NCI-H345 (cell line): ENCODE data around the gene SCNN1B.
"Not testable (repeated sequence)": the region's sequence is repeated elsewhere in the genome, so short reads cannot be mapped to it uniquely, and the experiment has no call there.

Source experiments
- DNase-seq: peaks from one replicate; lab custom pipeline; 2025; lab: John Stamatoyannopoulos, UW

The SCNN1B gene, protein sequence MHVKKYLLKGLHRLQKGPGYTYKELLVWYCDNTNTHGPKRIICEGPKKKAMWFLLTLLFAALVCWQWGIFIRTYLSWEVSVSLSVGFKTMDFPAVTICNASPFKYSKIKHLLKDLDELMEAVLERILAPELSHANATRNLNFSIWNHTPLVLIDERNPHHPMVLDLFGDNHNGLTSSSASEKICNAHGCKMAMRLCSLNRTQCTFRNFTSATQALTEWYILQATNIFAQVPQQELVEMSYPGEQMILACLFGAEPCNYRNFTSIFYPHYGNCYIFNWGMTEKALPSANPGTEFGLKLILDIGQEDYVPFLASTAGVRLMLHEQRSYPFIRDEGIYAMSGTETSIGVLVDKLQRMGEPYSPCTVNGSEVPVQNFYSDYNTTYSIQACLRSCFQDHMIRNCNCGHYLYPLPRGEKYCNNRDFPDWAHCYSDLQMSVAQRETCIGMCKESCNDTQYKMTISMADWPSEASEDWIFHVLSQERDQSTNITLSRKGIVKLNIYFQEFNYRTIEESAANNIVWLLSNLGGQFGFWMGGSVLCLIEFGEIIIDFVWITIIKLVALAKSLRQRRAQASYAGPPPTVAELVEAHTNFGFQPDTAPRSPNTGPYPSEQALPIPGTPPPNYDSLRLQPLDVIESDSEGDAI

DNA sequence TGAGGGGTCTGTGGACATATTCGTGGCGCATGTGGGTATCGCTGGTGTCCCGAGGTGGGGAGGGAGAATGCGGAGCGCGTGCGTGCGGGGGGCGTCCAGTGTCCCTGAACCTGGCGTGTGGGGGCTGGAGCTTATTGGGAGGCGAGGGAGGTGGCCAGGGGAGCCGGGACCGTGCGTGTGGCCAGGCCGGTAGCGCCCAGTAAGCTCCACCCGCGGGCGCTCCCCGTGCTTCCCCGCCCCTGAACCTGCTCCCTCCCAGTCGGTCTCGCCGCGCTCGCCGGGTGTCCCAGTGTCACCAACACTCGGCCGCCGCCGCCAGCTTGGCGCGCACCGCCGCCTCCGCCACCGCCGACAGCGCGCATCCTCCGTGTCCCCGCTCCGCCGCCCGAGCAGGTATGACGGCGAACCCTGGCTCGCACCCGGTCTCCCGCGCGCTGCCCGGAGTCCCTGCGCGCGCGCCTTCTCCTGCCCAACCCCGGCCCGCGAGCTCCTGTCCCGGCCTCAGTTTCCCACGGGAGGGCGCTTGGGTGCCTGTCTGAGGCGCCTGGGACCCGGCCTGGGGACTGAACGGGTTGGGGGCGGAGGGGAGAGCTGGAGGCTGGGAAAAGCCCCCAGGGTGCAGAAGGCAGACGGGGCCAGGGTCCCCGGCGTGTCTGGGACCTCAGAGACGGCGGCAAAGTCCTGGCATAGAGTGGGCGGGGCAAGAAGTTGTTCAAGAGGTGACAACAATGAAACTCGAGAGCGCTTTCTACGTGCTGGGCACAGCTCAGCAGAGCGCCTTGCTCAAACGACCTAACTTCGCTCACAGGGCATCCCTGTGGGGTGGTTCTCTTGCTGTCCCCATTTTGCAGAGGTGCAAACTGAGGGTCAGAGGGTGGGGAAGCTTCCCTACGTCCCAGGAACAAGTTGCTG lies at the start of gene SCNN1B:
TSS of gene SCNN1B (plus strand) at position 258 of the 912 bp plus-strand sequence. CDS start 46,298 bp downstream, outside the sequence.
- DNase-seq = no peak

DNA sequence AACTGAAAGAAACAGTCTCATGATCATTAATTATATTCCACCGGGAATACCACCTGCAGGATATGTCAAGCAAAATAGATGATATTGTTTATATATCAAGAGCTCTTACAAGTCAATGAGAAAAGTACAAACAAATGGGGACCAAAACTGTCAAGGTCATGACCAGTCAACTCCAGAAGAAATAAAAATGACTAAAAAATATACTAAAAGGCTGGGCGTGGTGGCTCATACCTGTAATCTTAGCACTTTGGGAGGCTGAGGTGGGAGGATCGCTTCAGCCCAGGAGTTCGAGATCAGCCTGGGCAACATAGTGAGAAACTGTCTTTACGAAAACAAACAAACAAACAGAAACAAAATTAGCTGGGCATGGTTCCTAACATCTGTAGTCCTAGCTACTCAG lies 49.8 kb upstream of the SCNN1B start:
- no peak for DNase-seq

DNA sequence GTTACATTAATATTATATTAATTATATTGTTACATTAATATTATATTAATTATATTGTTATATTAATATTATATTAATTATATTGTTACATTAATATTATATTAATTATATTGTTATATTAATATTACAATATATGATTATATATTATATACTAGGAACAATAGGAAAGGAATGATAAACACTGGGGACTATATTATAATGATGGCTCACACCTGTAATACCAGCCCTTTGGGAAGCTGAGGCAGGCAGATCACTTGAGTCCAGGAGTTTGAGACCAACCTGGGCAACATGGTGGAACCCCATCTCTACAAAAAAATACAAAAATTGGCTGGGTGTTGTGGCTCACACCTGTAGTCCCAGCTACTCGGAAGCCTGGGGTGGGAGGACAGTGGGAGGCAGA lies 48.5 kb upstream of the SCNN1B start:
- not testable (repeated sequence) for DNase-seq

DNA sequence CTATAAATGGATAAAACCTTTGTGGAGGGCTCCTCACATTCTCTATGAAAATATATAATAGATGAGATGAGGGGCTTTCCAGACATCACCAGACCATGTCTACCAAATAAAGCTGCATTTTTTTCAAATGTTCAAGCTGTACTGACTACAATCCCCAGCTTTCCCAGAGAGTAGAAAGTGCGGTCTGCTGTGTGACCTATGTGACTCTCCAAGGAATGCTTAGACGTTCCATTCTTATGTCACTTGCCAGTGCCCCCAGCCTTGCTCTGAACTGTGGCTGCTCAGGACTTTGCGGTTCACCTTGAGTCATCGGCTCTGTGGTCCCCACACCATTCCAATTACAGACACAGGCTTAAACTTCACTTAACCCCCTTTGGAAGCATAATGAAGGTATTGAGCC lies 47.8 kb upstream of the SCNN1B start:
- no peak for DNase-seq

DNA sequence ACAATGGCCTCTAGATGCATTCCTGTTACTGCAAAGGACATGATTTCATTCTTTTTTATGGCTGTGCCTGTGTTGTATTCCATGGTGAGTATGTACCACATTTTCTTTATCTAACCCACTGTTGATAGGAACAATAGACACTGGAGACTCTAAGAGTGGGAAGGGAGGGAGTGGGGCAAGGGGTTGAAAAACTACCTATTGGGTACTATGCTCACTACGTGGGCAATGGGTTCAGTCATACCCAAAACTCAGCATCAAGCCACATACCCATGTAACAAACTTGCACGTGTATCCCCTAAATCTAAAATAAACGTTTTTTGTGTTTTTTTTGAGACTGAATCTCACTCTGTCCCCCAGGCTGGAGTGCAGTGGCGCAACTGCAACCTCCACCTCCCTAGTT lies 47.1 kb upstream of the SCNN1B start:
- no peak for DNase-seq

DNA sequence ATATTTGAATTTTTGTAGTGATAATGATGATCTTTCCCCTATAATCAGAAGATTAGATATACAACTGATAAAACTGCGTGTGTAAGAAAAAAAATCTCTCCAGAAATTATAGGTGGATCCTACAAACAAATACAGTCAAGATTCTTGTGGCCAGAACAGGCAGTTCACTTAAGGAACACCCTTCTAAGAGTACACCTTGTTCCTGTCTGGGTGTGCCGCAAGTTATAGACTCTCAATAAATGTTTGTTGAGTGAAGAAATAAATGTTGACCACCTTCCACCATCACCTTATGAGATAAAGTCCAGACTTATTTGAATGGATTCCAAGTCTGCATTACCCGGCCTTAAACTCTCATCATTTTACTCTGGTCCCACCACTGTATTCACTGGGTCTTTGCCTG lies 45.7 kb upstream of the SCNN1B start:
- DNase-seq = no peak

DNA sequence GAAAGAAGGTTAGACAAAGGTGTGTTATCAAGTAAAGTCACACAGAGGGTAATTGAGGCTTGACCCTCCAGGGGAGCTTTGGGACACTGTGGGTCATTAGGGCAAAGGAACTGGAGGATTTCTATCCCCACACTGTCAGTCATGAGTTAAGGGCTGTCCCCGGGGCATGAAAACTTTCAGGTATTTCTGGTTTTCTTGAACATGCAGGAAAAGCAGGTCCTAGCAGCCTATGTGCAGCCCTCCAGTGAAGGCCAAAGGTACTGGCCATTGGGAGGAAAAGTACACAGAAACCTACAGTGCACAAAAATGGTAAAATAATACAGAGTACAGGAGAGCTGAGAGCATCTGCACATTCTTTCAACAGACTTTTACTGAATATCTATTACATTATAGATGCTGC lies 44.4 kb upstream of the SCNN1B start:
- DNase-seq = no peak

DNA sequence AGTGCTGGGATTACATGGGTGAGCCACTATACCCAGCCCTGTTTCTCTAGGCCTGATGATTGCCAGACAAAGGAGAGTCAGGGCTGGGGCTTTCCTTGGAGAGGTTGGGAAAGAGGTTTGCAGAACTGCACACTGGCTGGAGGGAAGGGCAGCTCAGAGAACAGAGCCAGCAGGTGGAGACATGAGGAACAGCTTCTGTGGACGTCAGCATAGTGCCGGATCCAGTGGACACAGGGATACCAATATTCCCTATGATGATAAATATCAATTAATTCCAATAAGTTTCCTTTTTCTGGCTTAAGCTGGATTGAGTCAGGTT lies 43.2 kb upstream of the SCNN1B start:
- DNase-seq = no peak

DNA sequence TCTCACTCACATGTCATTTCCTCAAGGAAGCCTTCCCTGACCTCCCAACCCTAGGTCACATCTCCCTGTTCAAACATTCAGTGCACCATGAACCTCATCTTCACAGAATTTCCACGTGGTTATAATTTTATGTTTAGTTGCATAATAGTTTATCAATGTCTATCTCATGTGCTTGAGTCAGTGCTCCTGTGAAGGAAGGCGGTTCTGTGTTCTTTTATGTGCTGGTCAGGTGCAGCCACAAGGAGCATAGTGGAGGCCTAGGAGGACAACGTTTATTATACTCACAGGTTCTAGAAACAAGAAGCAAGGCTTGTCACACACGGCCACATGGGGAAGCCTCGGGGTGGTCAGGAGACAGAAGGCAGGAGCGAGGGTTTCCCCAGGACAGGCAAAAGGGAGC lies 34.5 kb upstream of the SCNN1B start:
- no peak for DNase-seq

DNA sequence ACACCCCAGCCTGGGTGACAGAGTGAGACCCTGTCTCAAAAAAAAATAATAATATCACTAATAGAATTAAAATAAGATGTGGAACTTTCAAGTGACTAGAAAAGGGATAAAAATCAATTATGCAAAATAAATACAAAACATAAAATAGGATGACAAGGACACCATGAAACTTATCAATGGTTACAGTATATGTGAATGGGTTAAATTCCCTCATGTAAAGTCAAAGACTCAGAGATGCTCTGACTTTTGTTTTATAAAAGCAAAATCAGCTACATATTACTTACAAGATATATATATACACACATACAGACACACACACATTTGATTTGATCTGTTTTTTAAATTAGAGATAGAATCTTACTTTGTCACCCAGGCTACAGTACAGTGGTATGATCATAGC lies 33.5 kb upstream of the SCNN1B start:
- DNase-seq = no peak

DNA sequence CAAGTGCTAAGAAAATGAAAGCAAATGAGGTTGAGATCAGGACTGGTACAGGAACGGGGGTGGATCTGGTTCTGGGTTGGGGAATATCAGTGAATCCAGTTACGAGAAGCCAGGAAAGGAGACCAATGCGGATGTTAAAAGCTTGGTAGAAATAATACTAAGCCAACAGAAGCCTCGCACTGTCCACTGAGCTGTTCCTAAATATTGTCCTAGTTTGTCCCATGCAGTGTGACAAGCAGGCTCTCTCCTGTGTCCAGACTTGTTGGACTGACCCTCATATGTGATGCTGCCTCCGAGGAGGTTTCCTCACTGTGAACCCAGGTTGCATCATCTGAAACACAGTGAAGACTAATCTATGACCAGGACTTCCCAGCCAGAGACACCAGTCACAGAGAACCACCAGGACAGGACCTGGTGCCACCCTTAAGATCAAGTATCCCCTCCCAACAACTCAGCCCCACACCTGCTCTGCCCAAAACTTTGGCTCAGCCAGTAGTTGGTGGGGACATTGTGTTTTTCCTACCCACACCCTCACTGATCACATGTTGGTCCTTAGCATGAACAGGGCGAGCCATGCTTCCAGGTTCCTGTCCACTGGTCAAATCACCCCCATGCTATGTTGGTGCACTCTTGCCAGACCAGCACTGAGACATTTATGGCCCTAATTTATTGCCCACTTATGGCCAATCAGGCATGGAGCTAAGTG lies 32.7 kb upstream of the SCNN1B start:
- DNase-seq = no peak

DNA sequence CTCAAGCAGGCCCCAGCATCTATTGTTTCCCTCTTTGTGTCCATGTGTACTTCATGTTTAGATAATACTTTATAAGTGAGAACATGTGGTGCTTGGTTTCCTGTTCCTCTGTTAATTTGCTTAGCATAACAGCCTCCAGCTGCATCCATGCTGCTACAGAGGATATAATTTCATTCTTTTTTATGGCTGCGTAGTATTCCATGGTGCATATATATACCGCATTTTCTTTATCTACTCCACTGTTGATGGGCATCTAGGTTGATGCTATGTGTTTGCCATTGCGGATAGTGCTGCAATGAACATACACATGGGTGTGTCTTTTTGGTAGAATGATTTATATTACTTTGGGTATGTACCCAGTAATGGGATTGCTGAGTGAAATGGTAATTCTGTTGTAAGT lies 31.4 kb upstream of the SCNN1B start:
- no peak for DNase-seq

DNA sequence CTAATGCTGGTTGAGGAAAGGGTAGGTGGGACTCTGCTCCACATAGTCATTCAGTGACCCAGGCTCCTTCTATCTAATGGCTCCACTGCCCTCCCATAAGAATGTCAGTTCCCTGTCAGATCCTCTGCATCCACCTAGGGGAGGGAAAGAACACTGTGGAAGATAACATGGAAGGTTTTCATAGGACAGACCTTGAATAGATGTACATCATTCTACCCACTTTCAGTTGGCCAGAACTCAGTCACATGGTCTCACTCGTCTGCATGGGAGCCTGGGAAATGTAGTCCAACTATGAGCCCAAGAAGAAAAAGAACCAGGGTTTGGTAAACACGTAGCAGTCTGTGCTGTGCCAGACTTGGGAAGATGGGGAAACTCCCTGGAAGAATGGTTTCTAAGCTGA lies 27.1 kb upstream of the SCNN1B start:
- no peak for DNase-seq

DNA sequence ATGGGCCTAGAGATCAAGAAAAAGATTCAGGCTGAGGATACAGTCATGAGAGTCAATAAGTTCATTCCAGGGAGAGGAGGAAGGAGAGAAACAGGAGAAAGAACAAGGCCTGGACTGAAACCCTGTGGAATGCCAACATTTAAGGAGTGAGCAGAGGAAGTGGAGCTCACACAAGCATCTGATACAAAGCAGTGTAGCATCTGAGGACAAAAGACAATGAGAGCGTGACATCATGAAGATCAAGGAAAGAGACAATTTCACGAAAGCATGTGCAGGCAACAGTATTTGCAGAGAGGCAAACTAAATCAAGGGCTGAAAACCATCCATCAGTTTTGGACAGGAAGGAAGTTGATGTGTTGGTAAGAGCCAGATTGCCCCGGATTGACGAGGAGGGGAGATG lies 25.3 kb upstream of the SCNN1B start:
- DNase-seq = no peak

DNA sequence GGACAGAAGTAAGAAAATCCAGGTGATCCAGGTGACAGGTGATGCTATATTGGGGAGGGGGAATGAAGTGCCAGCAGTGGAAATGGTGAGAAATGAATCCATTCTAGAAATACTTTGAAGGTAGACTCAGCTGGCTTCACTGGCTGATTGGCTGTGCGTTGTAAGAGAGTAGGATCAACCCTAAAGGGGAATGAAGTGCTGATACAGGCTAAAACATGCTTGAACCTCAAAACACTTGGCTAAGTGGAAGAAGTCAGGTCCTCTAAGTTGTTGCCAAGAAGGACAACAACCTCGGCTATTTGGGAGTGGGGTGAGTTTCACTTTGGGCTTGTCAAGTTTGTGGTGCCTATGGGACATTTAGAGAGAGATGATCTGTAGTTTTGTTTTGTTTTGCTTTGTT lies 24.1 kb upstream of the SCNN1B start:
- no peak for DNase-seq

DNA sequence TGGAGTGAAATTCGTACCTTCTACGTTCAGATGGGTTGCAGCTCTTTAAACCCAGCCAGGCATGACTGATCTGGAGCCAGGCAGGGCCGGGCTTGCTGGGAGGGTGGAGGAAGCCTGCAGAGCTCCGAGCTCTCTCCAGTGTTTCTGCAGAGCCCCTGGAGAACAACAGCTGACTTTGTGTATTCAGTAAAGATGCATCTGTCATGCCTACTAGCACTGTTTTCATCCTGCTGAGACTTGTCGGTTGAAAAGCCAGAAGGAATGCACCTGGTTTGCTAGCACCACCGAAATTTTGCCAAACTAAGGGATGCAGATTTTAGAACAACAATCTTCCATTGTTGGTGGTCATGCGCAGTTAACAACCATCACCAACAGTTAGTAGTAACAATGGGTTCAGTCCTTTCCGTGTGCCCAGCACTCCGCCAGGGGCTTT lies 22.4 kb upstream of the SCNN1B start:
- DNase-seq = peak; percentile 97

DNA sequence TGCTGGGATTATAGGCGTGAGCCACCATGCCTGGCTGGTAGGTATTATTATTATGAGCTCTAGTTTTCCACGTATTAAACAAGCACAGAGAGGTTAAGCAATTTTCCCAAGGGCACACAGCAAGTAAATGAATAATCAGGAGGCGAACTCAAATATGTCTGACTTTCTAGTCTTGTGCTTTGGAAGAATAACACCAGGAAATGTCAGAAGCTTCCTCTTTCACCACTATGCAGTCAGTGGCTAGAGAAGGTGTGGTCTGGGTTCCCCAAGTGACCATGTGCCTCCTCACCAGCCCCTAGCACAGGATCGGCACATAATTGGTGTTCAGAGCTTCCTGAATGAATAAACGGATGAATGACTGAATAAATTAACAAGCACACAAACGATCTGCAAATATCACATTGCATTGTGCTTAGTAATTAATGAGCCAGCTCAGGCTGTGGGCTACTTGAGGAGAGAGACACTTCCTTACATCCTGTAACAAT lies 21.6 kb upstream of the SCNN1B start:
- no peak for DNase-seq

DNA sequence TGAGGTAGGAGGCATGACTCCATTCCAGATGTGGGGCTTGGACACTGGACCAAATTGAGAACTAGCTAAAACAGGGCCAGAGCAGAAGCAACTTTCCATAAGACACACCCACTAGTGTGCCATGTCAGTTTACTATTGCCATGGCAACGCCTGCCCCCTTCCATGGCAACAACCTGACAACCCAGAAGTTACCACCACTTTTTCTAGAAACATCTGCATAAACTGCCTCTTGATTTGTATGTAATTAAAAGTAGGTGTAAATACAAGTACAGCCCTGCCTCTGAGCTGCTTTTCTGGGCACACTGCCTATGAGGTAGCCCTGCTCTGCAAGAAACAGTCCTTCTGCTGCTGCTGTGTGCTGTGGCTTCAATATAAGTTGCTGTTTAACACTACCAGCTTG lies 19.5 kb upstream of the SCNN1B start:
- DNase-seq = no peak

DNA sequence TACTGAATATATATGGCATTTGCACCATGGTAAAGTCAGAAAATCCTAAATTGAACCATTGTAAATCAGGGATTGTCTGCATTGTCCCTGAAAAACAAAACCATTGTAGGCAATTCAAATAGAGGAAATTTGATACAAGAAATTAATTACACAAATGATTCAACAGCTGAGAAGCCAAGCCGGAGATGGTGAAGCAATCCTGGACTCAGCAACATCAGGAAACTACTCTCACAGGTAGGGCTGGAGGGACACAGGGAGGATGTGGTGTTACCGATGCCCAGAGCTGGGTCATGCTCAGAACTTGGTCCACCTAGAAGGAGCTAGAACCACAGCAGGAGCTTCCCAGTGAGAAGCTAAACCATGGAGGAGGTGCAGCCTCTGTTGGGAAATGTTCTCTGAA lies 18.5 kb upstream of the SCNN1B start:
- no peak for DNase-seq

DNA sequence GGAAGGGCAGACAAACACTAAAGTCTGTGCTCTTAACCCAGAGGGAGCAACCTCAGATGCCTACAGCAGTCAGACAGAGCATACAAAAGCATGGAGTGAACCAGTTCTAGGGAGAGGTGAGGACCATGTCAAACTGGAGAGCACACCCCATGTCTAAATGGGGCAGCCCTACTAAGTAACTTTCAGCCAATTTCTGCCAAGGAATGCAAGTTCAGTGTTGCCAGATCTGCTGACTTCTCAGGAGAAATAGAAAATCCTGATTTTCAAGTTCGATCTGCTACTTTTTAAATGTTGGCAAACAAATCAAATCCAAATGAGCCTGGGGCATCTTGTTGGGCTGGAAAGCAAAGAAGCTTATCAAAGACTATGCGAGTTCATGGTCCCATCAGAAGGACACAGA lies 17.5 kb upstream of the SCNN1B start:
- DNase-seq = no peak

DNA sequence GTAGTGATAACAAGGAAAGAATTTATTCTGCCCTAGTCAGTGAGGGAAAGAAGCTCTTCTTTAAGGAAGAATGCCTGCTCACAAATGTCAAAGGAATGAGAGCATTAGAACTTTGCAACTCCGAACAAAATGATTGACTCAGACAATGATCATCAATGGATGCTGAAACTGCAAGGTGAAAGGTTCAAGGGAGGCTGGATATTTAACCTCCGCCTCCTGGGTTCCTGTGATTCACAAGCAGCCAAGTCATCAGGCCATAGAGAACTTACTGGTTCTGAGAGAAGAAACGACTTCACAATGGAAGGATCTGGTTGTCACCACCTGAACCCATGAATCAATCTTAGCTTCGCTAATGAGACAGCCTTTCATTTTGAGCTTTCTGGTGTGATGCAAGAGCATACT lies 16.0 kb upstream of the SCNN1B start:
- no peak for DNase-seq

DNA sequence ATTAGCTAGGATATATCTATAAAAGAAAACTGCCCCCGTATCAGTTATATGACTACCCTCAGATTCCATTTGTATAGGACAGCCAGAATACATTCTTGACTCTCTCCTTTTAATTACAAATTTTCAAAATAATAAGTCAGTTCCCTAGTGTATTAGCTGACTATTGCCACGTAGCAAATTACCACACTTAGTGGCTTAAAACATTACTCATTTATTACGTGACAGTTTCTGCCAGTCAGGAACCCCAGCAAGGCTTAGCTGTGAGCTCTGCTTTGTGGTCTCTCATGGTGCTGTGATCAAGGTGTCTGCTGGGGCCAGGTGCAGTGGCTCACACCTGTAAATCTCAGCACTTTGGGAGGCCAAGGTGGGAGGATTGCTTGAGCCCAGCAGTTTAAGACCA lies 13.9 kb upstream of the SCNN1B start:
- no peak for DNase-seq
